HG02623 (cell line): ENCODE data around the gene RECQL5.
"Not testable (repeated sequence)": the region's sequence is repeated elsewhere in the genome, so short reads cannot be mapped to it uniquely, and the experiment has no call there.

Experiments used
- ATAC-seq: cut with Tn5 transposase; IDR thresholded peaks from one replicate; pipeline ENCODE4 v1.9.1; 2021; ENCODE audit warnings: moderate library complexity; ENCODE audit not compliant: unreplicated experiment

The RECQL5 gene

GRCh38 chr17:75649687-75650086 lies 17.3 kb downstream of the RECQL5 start:
- no peak for ATAC-seq

- no peak for ATAC-seq
Observed at GRCh38 chr17:75647921-75648320, 19.0 kb downstream of the RECQL5 start.

- ATAC-seq, result no peak
Observed at GRCh38 chr17:75647061-75647460, 19.9 kb downstream of the RECQL5 start.

GRCh38 chr17:75646638-75646992 lies 20.3 kb downstream of the RECQL5 start:
- ATAC-seq, result no peak

- no peak for ATAC-seq
Observed at GRCh38 chr17:75645889-75646637, 20.9 kb downstream of the RECQL5 start.

- no peak for ATAC-seq
Observed at GRCh38 chr17:75645501-75645888, 21.5 kb downstream of the RECQL5 start.

GRCh38 chr17:75643643-75644017 lies 23.3 kb downstream of the RECQL5 start:
- no peak for ATAC-seq

GRCh38 chr17:75642784-75643642 lies 23.9 kb downstream of the RECQL5 start:
- ATAC-seq, result no peak

GRCh38 chr17:75642182-75642783 lies 24.7 kb downstream of the RECQL5 start:
- no peak for ATAC-seq

- no peak for ATAC-seq
Observed at GRCh38 chr17:75641343-75641742, 25.6 kb downstream of the RECQL5 start.

- ATAC-seq, result no peak
Observed at GRCh38 chr17:75640556-75641119, 26.3 kb downstream of the RECQL5 start.

GRCh38 chr17:75639771-75640555 lies 27.0 kb downstream of the RECQL5 start:
- ATAC-seq, result no peak

GRCh38 chr17:75639327-75639726 lies 27.6 kb downstream of the RECQL5 start:
- no peak for ATAC-seq

GRCh38 chr17:75638893-75639292 lies 28.1 kb downstream of the RECQL5 start:
- no peak for ATAC-seq

GRCh38 chr17:75638039-75638438 lies 28.9 kb downstream of the RECQL5 start:
- not testable (repeated sequence) for ATAC-seq

GRCh38 chr17:75637551-75637950 lies 29.4 kb downstream of the RECQL5 start:
- ATAC-seq, result no peak

GRCh38 chr17:75637143-75637538 lies 29.8 kb downstream of the RECQL5 start:
- no peak for ATAC-seq

- no peak for ATAC-seq
Observed at GRCh38 chr17:75636381-75637142, 30.4 kb downstream of the RECQL5 start.

GRCh38 chr17:75635610-75636202 lies 31.2 kb downstream of the RECQL5 start:
- no peak for ATAC-seq
